ENCODE measurements around the gene FBLN1. TPM values are rescaled to one million over a fixed set of nuclear protein-coding genes. Genes with fewer than 3 reads are reported as not detected.

Gene FBLN1
- total RNA-seq, 1 donor = 0.10 TPM

GRCh38 chr22:45650721-45651120 is 148.0 kb downstream of the FBLN1 start:
- H3K27me3 ChIP-seq (ENCODE audit: insufficient read depth, low read length) = peaks cover 3% of the 10 kb centered on the region
- no peaks in the 10 kb centered on the region for H3K9me3 ChIP-seq (ENCODE audit: low read depth, low read length)
- no peak overlapping the region for H3K4me3 ChIP-seq (ENCODE audit: low read length)
- peaks cover under 1% of the 10 kb centered on the region for H3K4me1 ChIP-seq (ENCODE audit: insufficient read depth, low read length)

Other genes starting within 250 kb of the FBLN1 start
- gene UPK3A, start 217.9 kb upstream of the FBLN1 start, total RNA-seq = 0.94 TPM
- gene FAM118A, start 192.9 kb upstream of the FBLN1 start, total RNA-seq = 37.7 TPM
- gene SMC1B, start 89.3 kb upstream of the FBLN1 start, total RNA-seq = 0.10 TPM
- gene RIBC2, start 89.2 kb upstream of the FBLN1 start, total RNA-seq = 0.31 TPM
- 67.5 TPM for gene ATXN10, start 169.0 kb downstream of the FBLN1 start, total RNA-seq

All from mononuclear cell (primary cell).